ENCODE data around the gene CDK14.
"Not testable (repeated sequence)": the region's sequence is repeated elsewhere in the genome, so short reads cannot be mapped to it uniquely, and the experiment has no call there.

Gene CDK14

DNA sequence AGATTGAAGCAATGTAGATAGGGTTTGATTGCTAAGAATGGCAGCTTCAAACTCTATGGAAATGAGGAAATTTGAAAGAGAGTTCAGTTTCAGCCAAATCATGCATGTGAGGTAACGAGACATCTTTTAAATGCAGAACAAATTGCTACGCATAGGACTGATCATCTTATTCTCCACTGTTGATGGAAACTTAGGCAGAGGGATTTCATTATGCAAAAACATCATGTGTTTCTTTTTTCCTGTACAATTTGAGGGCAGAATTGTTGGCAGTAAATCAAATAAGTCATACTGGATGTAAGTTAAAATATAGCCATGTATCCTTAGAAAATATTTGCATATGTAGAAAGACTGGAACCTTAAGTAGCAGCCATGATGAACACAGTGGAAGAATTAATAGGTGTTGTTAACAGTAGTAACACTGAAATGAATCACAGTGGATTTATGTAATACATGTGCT lies 327.4 kb downstream of the CDK14 start:
- DNase-seq = no peak

DNA sequence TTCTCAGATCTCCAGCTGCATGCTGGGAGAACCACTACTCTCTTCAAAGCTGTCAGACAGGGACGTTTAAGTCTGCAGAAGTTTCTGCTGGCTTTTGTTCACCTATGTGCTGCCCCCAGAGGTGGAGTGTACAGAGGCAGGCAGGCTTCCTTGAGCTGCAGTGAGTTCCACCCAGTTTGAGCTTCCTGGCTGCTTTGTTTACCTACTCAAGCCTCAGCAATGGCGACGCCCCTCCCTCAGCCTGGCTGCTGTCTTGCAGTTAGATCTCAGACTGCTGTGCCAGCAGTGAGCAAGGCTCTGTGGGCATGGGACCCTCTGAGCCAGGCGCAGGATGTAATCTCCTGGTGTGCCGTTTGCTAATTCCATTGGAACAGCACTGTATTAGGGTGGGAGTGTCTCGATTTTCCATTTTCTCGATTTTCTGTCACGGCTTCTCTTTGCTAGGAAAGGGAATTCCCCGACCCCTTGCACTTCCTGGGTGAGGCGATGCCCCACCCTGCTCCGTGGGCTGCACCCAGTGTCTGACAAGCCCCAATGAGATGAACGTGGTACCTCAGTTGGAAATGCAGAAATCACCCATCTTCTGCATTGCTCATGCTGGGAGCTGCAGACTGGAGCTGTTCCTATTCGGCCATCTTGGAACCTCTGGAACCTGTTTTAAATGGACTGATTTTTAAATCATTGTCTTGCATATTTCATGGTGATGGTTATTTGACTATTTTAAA lies 332.7 kb downstream of the CDK14 start:
- not testable (repeated sequence) for DNase-seq

DNA sequence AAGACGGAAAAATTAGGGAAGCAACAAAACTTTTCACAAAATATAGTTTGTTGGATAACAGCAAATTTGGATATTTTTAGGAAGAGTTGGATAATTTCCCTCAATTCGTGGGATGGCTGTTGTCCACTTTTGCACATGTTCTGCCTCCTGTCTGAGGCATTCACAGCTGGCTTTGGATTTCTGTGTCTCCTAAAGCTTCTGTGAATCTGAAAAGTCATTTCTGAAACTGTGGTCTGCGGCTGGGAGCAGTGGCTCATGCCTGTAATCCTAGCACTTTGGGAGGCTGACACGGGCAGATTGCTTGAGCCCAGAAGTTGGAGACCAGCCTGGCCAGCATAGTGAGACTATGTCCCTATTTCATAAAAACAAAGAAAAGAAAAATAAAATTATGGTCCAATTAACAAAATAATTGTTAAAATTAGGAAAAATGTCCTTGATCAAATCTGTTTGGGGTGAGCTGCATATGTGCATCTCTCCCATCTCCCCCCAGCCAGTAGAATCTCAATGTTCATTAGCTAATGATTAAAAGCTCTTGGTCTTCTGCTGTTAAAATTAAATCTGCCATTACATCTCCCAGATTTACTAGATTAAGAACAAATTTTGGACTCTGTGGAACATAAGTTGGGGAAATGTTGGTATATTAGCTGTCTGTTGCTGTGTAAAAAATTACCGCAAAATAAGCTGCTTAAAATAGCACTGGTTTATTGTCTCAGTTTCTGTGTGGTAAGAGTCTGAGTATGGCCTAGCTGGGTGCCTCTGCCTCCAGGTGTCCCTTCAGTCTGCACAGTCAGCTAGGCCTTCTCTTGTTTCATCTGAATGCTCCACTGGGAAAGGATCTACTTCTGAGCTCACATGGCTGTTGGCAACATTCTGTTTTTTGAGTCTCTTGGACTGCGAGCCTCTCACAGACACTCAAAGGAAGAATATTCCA lies 336.1 kb downstream of the CDK14 start:
- DNase-seq = no peak

DNA sequence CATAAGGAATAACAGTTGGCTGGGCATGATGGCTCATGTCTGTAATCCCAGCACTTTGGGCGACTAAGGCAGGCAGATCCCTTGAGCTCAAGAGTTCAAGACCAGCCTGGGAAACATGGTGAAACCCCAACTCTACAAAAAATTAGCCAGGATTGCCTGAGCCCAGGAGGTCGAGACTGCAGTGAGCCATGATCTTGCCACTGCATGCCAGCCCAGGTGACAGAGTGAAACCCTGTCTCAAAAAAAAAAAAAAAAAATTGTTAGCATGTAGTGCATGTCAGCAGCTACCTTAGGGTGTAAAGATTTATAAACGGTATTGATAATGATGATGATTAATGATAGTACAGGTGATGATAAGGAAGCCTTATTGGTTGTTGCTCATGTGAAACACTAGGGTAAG lies 336.9 kb downstream of the CDK14 start:
- no peak for DNase-seq

DNA sequence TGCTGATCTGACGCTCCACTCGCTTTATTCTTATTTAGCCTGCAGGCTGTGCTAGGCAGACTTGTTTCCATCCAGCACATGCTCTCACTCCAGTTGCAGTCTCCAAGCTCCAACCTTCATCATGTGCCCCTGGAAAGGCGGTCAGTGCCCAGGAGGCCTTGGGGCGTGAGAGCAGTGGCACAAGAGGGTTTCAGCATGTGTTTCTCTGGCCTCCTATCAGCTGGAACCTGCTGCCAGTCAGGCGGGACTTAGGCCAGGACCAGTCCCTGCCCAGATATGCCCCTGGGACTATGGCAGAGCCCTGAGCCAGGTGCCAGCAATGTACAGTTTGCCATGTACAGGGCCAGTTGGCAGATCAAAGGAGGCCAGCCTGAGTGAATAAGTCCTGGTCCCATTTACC lies 337.9 kb downstream of the CDK14 start:
- no peak for DNase-seq

DNA sequence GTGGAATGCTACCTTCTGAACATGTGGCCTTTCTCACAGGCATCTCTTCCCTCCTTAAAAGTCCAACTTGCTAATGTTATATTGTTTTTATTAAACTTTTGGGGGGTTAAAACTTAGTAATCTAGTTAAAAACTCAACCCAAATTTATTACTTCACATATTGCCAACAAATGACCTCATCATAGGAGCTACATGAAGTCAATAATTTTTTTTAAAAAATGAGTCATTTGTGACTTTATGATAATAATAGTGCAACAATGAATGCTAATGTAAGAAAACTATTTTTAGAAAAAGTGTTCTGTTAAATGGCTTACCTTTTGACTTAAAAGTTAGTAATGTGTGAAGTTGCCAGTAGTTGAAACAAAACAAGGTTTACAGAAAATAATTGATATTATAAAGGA lies 342.2 kb downstream of the CDK14 start:
- no peak for DNase-seq

DNA sequence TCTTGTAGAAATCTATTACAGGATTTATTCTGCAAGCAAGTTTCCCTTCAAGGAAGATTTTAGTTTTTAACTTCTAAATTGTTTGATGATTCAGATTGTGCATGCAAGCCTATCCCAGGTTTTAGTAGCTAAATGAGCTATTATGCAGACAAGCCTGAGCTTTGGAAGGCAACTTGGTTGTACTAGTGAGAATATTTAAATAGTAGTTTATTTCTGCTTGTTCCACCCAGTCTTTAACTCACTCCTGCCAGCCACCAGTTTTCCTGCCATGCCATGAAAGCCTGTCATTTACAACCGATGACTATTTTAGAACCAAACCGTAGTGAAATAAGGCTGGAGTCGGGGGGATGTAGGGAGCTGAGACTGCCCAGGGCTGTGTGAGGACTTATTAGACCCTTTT lies 343.5 kb downstream of the CDK14 start:
- DNase-seq = no peak

DNA sequence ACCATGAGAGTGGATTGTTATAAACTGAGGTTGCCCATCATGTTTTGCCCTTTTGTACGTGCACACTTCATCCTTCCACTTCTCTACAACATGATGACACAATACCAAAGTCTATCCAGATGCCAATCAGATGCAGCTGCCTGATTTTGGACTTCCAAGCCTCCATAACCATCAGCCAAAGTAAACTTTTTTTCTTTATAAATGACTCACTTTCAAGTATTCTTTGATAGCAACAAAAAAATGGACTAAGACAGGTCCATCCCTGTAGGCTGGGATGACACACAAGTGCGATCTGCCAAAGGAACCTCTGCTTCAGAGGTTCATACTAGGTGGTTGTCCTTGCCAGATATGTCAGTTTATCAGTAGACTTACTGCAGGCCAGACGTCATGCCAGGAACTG lies 347.9 kb downstream of the CDK14 start:
- no peak for DNase-seq

DNA sequence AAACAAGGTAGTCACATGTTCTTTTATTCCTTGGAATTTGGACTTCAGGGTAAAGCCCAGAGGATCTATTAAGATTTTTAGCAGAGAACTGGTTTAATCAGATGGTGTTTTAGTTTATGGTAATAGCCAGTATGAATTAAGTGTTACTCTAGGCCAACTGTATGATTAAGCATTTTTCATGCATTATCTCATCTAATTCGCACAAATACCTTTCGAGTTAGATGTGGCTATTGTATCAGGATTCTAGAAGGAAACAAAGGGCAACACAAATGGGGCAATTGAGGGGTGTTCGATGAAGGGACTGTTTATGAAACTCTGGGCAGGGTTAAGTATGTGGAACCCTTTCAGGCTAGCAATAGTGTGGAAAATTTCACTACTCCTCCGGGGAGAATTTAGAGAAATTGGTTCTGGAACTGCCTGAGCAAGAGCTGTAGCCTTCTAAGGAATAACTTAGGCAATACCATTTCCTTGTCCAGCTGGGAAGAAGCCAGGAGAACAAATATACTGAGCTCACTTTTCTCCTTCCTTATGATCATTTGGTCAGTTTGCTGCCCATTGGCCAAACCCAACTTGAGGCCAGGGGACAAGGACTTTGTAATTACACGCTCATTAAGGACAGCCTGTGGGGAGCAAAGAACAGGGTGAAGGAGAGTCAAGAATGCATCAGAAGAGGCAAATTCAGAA lies 349.1 kb downstream of the CDK14 start:
- no peak for DNase-seq

DNA sequence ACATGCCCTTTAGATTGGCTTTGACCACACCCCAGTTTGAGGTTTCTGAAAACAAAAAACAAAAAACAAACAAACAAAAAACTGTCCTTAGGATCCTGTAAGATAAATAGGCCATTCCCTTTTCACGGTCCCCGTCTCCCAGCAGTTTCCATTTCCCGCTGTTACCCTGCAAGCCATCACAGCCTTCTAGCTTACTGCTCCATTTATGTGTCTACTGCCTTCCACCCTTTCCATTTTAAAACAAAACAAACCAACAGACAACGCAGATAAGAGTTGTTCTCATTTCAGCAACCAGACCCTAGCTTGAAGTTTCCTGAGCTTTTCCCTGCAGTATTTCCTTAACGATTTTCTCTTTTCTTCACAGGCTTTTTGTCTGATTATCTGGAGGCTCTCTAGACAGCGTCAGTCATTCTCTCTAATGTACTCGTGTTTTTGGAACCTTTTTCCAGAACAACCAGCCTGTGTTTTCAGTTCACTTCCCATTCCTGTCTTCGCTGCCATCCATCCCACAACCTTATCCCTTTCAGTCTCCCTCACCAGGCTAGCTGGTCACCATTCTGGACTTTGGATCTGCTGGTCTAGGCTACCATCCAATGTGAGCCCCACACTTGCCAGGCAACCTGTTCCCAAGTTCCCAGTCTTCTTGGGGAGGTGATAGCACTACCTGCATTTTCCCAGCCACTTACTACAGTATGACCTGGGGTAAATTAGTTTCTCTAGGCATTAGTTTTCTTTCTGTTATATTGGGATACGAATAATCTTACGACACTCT lies 350.8 kb downstream of the CDK14 start:
- no peak for DNase-seq

DNA sequence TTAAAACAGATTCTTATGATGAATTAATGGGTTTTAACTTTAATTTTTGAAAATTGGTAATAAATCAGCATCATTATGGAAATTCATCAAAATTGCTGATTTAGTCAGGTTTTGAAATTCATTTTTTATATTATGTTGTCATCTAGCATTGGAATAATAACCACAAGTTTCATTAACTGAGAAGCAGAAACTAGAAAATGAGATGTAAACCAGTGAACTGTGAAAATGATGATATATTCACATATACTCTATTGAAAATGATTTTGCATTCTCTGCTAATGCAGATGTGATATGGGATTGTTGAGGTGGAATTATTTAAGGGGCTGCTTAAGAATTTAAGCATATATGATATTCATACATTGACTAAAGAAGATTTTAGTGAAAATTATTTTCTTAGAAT lies 352.0 kb downstream of the CDK14 start:
- DNase-seq = no peak

DNA sequence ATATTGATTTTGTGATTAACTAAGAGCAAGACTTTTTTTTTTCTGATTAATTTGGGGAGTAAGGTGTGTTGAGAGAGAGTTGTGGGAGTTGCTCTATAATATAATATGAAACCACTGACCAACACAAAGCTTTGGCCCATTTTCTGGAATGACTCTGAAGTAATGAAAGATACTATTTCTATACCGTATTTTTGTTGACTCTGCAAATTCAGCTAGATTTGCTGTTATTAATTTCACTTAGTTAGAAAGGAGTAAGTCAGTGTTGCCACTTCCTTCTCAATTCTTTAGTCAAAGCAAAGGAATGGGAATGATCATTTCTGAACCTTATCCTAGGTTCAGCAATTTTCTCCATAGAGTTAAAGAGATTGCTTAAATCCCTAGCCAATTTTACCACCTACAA lies 355.1 kb downstream of the CDK14 start:
- no peak for DNase-seq

DNA sequence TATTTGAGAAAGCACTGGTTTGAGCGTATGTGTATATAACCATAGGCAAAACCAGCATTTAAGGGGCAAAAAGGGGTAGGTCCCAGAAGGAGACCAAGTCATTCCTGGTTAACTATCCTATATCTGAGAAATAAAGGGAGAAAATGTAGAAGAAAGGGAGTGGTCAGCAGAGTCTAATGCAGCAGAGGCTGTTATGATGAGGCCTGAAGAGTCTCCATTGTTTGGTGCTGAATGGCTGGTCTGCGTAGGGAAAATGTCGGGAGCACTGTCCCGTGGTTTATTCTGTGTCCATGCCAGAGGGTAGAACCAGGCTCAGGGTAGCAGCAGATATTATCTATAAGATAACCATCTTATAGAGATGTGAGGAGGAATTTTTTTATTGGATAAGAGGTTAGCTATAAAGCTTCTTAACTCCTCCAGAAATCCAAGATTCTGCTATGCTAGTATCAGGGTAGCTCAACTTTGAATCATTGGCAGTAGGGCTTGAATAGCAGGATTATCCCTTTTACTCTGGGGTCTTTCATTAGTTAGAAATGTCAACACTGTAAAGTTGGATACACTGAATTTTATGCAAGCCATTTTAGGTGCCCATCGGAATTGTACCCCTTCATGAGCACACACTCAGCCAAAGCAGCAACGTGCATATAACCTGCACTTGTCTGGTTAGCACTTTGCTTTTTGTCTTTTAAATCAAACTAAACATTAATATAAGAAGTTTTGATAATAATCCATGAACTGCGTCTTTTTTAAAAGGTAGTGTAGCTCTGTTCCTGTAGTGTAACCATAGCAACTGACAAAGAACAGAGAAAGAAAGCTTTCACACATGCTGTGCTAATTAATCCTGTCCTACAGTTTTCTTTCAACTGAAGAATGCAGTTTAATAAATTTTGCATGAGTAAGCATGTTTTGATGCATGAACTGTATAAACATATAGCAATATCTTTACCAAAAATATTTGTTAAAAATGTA lies 356.1 kb downstream of the CDK14 start:
- DNase-seq = no peak

DNA sequence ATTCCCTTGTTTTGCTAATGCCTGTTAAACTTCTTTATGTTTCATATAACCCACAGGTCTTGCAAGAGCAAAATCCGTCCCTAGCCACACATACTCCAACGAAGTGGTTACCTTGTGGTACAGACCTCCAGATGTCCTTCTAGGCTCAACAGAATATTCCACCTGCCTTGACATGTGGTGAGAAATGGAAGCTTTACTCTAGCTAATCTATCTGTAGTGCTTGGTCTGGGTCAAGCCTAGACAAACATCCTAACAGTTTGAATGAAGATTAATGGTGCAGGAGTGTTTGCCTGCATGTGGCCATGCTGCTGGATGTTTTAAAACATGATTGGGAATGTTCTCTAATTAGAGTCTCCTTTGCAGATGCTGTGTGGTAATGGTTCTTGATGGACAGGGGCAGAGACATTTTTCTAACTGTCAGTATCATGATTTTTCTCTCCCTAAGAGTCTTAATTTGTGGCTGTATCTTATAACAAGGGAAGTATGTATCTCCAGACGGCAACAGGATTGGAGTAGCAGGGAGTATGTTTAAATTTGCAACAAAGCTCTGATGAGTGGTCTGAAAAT lies 359.6 kb downstream of the CDK14 start:
- no peak for DNase-seq

DNA sequence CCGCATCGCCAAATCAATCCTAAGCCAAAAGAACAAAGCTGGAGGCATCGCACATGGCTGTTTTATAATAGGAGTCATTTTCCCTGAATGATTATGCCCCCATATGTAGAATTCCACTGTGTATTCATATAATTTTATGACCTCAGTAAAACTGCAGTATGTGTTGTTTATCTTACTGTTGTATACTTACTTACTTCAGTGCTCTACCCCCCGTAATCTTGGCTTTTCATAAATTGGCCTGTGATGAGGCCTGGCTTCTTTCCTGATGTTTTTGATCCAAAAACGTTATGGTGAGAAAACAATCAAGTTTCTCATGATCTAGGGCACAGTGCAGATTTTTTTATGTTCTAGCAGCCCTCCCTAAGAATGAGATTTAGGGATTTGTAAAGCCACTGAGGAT lies 361.8 kb downstream of the CDK14 start:
- DNase-seq = no peak

DNA sequence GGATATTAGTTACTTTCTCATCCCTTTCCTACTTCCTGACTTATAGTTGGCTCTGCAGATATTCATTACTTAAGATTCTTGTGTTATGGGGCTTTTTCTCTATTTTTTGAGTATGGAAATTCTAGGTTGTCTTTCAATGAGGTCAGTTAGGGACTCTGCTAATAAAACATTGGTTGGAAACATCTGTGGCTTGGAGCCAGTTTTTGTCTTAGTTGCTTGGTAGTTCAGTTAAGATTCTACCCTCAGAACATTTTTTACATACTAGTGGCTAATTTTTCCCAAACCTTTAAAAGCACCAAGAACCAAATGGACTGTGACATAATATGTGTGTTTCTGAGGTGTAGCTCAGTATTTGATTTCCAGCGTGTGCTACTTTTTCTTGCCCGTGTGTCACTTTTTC lies 362.5 kb downstream of the CDK14 start:
- DNase-seq = no peak

DNA sequence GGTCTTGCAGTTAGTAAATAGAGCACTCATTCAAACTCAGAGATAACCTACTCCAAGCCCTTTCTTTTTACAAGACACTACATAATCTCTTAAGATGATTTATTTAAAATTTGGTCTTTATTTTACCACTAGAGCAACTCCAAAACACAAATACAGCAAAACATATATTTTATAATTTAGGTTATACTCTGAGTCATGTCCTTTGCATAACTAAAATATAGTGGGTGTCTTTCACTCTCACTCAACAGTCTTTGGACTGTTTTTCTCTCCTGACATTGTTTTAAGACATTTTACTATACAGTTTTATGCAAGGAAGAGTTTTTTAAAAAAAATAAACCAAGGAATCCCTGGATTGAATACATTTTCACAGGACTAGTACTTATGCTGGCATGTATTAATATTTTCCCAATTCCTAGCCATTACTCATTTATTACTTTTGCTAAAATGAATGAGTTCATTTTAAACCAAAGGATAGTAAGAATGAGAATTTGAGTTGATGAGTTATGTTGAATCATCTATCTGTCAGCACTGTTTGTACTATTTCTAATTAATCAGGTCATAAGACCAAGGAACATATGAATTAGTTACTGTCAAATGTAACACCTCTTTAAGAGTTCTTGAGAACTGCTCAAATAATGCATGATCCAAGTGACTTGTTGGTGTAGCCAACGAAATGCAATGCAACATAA lies 365.1 kb downstream of the CDK14 start:
- DNase-seq = no peak

DNA sequence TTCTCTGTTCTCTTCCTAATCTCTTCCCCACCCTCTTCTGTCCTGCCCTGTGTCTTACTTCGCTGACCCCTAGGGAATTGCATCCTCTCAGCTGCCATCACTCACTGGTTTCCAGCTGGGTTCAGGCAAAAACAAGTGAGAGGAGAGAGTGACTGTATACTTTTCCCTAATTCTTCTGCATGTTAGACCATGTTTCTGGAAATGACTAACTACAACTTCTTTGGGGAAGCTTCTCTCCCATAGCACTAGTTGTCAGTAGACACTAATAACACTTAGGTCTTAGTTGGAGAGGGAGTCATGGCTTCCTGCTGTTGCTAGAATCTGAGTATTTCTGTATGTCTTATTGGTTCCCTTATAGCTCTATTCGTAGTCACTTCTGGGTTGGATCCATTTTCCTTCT lies 369.1 kb downstream of the CDK14 start:
- DNase-seq = no peak

DNA sequence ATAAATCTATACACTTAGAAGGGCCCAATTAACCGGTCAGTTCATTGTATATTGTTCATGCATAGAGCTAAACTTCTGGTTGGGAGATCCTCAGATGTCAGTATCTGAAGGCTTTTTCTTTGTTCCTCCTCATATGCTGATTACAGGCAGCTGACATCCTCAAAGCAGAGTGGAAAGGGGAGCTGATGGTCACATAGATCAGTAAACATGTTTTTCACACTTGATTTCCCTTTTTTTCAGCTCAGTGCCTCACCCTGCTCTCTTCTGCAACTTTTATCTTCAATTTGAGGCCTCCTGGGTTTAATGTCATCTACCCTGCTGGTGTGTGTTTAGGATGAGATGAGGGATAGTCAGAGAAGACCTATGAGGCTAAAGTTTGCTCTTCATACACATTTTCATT lies 370.2 kb downstream of the CDK14 start:
- no peak for DNase-seq

DNA sequence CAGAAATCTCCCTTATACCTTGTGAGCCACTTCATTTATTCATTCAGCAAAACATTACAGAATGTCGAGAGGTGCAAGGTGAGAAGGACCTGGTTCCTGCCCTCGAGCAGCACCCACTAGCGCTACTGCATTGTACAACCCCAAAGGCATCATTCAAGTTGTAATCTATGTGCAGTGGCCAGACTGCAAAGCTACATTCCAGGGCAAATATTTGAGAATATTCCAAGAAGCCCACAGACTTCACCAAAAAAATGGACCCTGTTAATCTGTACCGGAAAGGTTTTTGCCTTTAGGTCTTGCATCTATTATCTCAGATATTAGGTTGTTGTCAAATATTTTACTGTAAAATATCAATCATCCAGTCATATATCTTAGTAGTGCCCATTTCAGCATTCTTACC lies 372.8 kb downstream of the CDK14 start:
- DNase-seq = no peak

Measured in stimulated activated CD4-positive, alpha-beta T cell treated with anti-CD3 and anti-CD28 coated beads, Interleukin-4, amount 100 ng/mL, for 1 hour (primary cell).